GM21367 (cell line): Measurements from ENCODE around the gene VSIG10L.

ENCODE experiments used
- ATAC-seq: cut with Tn5 transposase; IDR thresholded peaks from one replicate; pipeline ENCODE4 v1.9.1; 2021; ENCODE audit not compliant: unreplicated experiment

Gene VSIG10L

GRCh38 chr19:51341976-51342580 lies at the start of gene VSIG10L:
Gene VSIG10L, minus strand, starts transcription at chr19:51342139. Its CDS starts 15 bp downstream, at chr19:51342124.
- no peak for ATAC-seq

- no peak for ATAC-seq
These were observed 49.2 kb upstream of the VSIG10L start for GRCh38 chr19:51391073-51391611.

GRCh38 chr19:51389143-51389542 lies 47.2 kb upstream of the VSIG10L start:
- ATAC-seq: no peak

GRCh38 chr19:51387924-51388389 lies 46.0 kb upstream of the VSIG10L start, which contains the start of gene LIM2:
Gene LIM2, minus strand, starts transcription at chr19:51387974. Its CDS starts 531 bp downstream, at chr19:51387443.
- ATAC-seq: no peak

GRCh38 chr19:51386882-51387520 lies 45.1 kb upstream of the VSIG10L start:
- no peak for ATAC-seq

- ATAC-seq: no peak
These were observed 40.1 kb upstream of the VSIG10L start for GRCh38 chr19:51382004-51382403.

- no peak for ATAC-seq
These were observed 38.4 kb upstream of the VSIG10L start for GRCh38 chr19:51380379-51380778.

GRCh38 chr19:51377422-51377821 lies 35.5 kb upstream of the VSIG10L start:
- no peak for ATAC-seq

GRCh38 chr19:51375504-51376221 lies 33.7 kb upstream of the VSIG10L start:
- no peak for ATAC-seq

GRCh38 chr19:51372649-51373504 lies 30.9 kb upstream of the VSIG10L start, which contains the start of gene NKG7:
Gene NKG7, minus strand, starts transcription at chr19:51372654. Its CDS starts 119 bp downstream, at chr19:51372535.
- ATAC-seq: no peak

GRCh38 chr19:51372021-51372648 lies 30.2 kb upstream of the VSIG10L start:
- no peak for ATAC-seq

- no peak for ATAC-seq
These were observed 29.3 kb upstream of the VSIG10L start for GRCh38 chr19:51371186-51371690.

- no peak for ATAC-seq
These were observed 28.3 kb upstream of the VSIG10L start for GRCh38 chr19:51370230-51370629.

GRCh38 chr19:51368366-51369282 lies 26.7 kb upstream of the VSIG10L start, which contains the start of gene CLDND2:
Gene CLDND2, minus strand, starts transcription at chr19:51369003. Its CDS starts 426 bp downstream, at chr19:51368577.
- no peak for ATAC-seq

GRCh38 chr19:51367565-51368365 lies 25.8 kb upstream of the VSIG10L start:
- peak; percentile 71 for ATAC-seq

- ATAC-seq: no peak
These were observed 25.3 kb upstream of the VSIG10L start for GRCh38 chr19:51367255-51367564.

GRCh38 chr19:51366389-51367254 lies 24.7 kb upstream of the VSIG10L start:
- ATAC-seq: peak; percentile 34
